GM10248 (cell line): ENCODE results near the gene EXOC3L4.

Experiments
- CTCF ChIA-PET: fragments of 300-600 bp; sonication (Branson Sonifier 250); formaldehyde crosslinking; extraction: SDS; loops from one replicate; lab custom pipeline; 2021; ENCODE audit warnings: antibody characterized with exemption; lab: Yijun Ruan, JAX
- POLR2A ChIA-PET: fragments of 350-650 bp; sonication (Branson Sonifier 250); formaldehyde crosslinking; extraction: SDS; loops from one replicate; lab custom pipeline; 2020; ENCODE audit warnings: antibody characterized with exemption; lab: Yijun Ruan, JAX
- DNase-seq: peaks from one replicate; pipeline ENCODE4 v3.0.0; 2012; ENCODE audit errors: extremely low spot score
- TF ChIP-seq, protein P1 (sequence below): IDR thresholded peaks from 2 replicates; pipeline ENCODE4 v1.5.1; 2012; ENCODE audit warnings: mild to moderate bottlenecking, low read depth; ENCODE audit errors: extremely low read depth, missing control alignments, control extremely low read depth

The EXOC3L4 gene

DNA sequence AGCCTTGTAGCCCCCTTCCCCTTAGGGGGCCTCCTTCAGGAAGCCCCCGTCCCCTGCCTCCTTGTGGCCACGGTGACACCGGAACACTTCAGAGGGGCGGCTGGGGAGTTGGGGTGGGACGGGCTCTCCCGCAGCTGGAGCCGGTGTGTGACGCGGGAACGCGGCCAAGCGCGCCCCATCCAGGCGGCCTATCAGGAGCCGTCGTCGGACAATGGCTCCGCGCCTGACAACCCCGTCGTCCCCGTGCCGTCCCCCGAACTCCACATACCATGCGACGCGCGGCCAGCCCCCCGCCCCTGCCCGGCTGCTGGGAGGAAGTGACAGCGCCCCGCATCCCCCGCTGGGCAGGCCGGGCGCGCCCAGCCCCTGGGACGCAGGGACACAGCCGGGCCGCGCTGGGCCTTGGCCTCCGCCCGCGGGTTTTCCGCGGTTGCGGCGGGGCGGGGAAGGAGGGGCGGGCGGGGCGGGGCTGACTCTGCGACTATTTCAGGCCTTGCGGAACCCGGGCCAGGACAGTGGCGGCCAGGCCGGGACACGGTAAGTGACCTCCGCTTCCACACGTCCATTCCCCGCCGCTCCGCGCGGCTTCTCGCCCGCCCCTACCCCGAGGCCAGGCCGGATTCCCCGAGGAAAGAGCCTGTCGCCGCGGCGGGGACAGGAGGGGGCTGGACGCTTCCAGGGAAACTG is 28.6 kb downstream of the EXOC3L4 start, which contains the start of gene TNFAIP2:
TSS of gene TNFAIP2 (plus strand) at position 515 of the 687 bp plus-strand sequence. CDS start 2,997 bp downstream, outside the sequence.
- TF ChIP-seq, protein P1, sequence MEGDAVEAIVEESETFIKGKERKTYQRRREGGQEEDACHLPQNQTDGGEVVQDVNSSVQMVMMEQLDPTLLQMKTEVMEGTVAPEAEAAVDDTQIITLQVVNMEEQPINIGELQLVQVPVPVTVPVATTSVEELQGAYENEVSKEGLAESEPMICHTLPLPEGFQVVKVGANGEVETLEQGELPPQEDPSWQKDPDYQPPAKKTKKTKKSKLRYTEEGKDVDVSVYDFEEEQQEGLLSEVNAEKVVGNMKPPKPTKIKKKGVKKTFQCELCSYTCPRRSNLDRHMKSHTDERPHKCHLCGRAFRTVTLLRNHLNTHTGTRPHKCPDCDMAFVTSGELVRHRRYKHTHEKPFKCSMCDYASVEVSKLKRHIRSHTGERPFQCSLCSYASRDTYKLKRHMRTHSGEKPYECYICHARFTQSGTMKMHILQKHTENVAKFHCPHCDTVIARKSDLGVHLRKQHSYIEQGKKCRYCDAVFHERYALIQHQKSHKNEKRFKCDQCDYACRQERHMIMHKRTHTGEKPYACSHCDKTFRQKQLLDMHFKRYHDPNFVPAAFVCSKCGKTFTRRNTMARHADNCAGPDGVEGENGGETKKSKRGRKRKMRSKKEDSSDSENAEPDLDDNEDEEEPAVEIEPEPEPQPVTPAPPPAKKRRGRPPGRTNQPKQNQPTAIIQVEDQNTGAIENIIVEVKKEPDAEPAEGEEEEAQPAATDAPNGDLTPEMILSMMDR = no peak
- POLR2A ChIA-PET = no interaction called here
- DNase-seq = peak; percentile 57
- CTCF ChIA-PET = interaction anchor here (0.8 to 4.6 kb wide), 4 partner anchors 12 to 154 kb away, joined by 3 to 41 read pairs (median 8); no protein-coding TSS in a partner anchor

DNA sequence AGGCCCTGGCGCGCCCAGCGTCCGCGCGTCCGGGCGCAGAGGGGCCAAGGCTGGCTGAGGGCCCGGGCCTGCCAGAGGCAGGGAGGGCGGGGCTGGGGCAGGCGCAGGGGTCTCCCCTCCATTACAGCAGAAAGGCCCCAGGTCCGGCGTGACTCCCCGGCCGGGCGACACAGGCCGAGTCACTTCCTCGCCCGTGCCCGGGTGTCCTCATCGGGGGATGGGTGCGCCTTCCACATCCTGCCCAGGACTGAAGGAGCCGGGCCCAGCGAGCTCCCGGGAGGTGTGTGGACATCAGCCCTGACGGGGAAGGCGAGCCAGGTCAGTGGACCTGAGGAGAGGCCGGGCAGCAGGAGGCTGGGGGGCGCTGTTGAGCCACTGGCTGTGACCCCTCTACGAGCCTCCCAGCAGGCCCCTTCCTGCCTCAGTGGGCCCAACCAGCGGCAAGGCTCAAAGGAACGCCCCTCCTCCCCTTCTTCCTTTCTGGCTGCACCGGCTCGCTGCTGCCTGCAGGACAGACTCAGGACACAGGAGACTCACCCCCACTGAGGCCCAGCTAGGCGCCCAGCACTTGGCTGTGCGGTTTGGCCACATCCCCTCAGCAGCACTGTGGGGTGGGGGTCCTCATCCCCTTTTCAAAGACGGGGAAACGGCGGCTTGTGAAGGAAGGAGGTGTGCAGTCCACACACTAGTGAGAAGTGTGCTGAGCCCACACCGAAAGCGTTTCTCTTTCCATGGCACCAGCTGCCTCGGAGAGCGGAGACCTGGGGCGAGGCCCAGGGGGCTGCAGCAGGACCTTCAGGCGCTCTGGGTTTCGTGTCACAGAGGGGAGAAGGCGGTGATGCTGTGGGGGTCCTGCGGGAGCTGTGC is 29.3 kb downstream of the EXOC3L4 start:
- TF ChIP-seq, protein P1 = peak; percentile 49
- POLR2A ChIA-PET = no interaction called here
- CTCF ChIA-PET = interaction anchor here (0.8 to 4.6 kb wide), 4 partner anchors 13 to 154 kb away, joined by 3 to 41 read pairs (median 8); no protein-coding TSS in a partner anchor
- DNase-seq = no peak

DNA sequence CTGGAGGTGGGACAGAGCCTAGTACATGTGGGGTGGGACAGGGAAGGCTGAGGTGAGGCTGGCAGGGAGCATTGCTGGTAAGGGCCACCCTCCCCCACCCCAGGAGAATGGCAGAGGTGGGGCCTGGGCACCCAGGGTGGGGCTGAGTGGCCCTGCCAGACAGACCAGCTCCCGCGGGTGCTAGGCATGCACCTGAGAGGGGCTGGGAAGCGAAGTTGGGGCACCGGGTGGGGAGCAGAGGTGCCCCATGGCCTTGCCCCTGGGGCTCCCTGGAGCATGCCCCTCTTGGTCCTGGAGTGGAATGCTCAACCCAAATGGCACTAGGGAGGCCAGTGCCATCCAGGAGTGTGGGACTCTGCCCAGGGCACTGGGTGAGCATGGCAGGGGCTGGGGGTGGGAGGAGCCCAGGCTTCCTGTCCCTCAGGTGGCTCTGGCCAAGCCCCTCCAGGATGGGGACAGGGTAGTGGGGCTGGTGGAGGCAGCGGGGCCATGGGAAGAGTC is 30.0 kb downstream of the EXOC3L4 start:
- TF ChIP-seq, protein P1 = no peak
- no peak for DNase-seq
- ChIA-PET POLR2A (no interaction called here), CTCF (interaction anchor here (1.5 to 4.6 kb wide), 3 partner anchors 12 to 21 kb away, joined by 3 to 41 read pairs (median 12); no protein-coding TSS in a partner anchor)

DNA sequence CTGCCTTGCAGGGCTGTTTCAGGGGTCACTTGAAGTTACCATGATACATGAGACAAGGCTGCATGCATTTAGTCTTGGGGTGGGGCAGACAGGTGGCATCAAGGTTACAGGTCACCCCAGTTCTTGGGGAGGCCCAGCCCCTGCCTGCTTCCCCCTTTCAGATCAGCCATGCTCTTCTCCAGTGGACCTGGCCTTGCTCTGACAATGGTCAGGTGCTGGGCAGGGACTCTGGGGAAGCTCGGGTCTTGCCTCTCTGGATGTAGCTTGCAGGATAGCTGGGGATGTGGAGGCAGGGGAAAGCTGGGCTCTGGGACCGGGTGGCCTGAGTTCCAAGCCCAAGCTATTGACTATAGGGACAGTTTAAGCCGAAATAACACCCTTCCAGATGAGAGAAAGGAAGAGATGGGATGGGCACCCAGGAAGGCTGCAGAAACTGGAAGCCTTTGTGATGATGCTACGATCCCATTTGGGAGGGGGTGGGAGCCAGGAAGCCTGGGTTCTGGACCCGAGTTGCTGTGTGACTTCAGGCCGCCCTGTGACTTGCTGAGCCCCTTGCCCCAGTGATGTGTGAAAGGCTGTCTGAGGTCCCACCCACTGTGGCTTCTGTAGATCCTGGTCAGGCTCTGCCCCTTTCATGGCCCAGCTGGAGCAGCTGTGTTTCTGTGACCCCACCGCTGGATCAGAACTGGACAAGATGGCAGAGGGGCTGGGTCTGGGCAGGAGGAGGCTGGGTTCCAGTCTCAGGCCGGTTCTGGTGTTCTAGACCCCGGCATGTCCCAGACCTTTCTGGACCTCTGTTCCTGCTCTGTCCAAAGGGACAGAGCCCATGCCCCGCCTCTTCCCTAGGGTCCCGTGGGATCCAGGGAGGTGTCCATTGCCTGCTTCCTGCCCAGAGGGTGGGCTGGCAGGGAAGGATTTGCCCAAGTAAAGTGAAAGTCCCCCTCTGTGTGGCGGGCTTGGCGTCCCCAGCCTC is 30.9 kb downstream of the EXOC3L4 start:
- no peak for DNase-seq
- ChIA-PET CTCF (interaction anchor here (0.7 to 4.6 kb wide), 2 partner anchors 12 to 22 kb away, joined by 3 to 41 read pairs; no protein-coding TSS in a partner anchor), POLR2A (no interaction called here)
- TF ChIP-seq, protein P1 = no peak

DNA sequence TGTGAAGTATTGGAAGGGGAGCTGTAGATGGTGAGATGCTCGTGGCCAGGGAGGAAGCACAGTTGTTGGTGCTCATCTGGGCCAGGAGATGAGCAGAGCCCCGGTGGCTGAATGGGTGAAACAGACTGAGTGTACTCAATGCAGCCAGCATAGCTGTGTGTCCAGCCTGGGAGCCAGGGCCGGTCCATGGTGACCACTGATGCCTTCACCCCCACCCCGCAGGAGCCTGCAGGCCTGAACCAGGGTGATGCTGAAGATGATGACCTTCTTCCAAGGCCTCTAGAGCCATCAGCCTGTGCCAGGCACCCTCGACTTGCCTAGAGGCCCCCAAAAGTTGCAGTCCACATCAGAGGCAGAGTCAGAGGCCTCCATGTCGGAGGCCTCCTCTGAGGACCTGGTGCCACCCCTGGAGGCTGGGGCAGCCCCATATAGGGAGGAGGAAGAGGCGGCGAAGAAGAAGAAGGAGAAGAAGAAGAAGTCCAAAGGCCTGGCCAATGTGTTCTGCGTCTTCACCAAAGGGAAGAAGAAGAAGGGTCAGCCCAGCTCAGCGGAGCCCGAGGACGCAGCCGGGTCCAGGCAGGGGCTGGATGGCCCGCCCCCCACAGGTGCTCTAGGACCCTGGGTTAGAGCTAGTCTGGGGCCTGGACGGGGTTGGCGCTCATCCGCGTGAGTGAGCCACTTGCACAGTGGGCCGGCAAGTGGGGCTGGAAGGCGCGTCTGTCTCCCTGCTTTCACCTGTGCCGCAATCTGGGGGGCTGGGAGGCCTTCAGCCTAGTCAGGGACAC is 31.8 kb downstream of the EXOC3L4 start:
- POLR2A ChIA-PET = no interaction called here
- DNase-seq = no peak
- CTCF ChIA-PET = interaction anchor here (4.6 kb wide), 1 partner anchor 23 kb away, joined by 41 read pairs; no protein-coding TSS in a partner anchor
- TF ChIP-seq, protein P1 = no peak
